Panc1 (cell line): Measurements from ENCODE around the gene APLP1.

ENCODE experiments used
- CTCF ChIP-seq: fragments of 450-650 bp; IDR thresholded peaks from 2 replicates; pipeline ENCODE4 v1.5.1; 2017; ENCODE audit warnings: mild to moderate bottlenecking
- POLR2AphosphoS5 ChIP-seq: IDR thresholded peaks from 2 replicates; pipeline ENCODE4 v1.6.1; 2012; ENCODE audit warnings: mild to moderate bottlenecking, low read depth, low read length, moderate library complexity

- TF ChIP-seq CTCF (no peak), POLR2AphosphoS5 (no peak)
Observed at GRCh38 chr19:35890113-35890650, 21.8 kb downstream of the APLP1 start.
